Skeletal muscle satellite cell (primary cell): ENCODE results near the gene MSANTD1.

ENCODE experiments used
- H3K27me3 ChIP-seq: 2 replicates; pipeline ENCODE4 v1.7.0; 2013; ENCODE audit warnings: low read length; ENCODE audit not compliant: control insufficient read depth, insufficient read depth
- H3K36me3 ChIP-seq: 2 replicates; pipeline ENCODE4 v1.7.0; 2013; ENCODE audit warnings: mild to moderate bottlenecking, control low read depth, low read length; ENCODE audit not compliant: insufficient read depth
- H3K4me1 ChIP-seq: 2 replicates; pipeline ENCODE4 v1.7.0; 2013; ENCODE audit warnings: low read length; ENCODE audit not compliant: control insufficient read depth, insufficient read depth
- H3K4me2 ChIP-seq: 2 replicates; pipeline ENCODE4 v1.7.0; 2013; ENCODE audit warnings: mild to moderate bottlenecking, low read length
- H3K4me3 ChIP-seq: 2 replicates; pipeline ENCODE4 v1.7.0; 2013; ENCODE audit warnings: low read length
- H3K9ac ChIP-seq: 2 replicates; pipeline ENCODE4 v1.7.0; 2013; ENCODE audit warnings: mild to moderate bottlenecking, low read depth, low read length, moderate library complexity
- H3K9me3 ChIP-seq: replicated peaks from 2 replicates; pipeline ENCODE4 v1.7.0; 2013; ENCODE audit warnings: mild to moderate bottlenecking, control low read depth, low read length

The MSANTD1 gene

GRCh38 chr4:3280466-3280865 lies 31.5 kb downstream of the MSANTD1 start:
- H3K4me2 ChIP-seq = no peak overlapping the region
- H3K27me3 ChIP-seq = peaks cover 15% of the 10 kb centered on the region
- H3K9me3 ChIP-seq = no peaks in the 10 kb centered on the region
- no peaks in the 10 kb centered on the region for H3K36me3 ChIP-seq
- H3K4me3 ChIP-seq = no peak overlapping the region
- no peak overlapping the region for H3K9ac ChIP-seq
- H3K4me1 ChIP-seq = peaks cover 8% of the 10 kb centered on the region

- no peak overlapping the region for H3K4me3 ChIP-seq
- no peaks in the 10 kb centered on the region for H3K4me1 ChIP-seq
- H3K9me3 ChIP-seq = no peaks in the 10 kb centered on the region
- H3K4me2 ChIP-seq = no peak overlapping the region
- H3K9ac ChIP-seq = no peak overlapping the region
- peaks cover 33% of the 10 kb centered on the region for H3K27me3 ChIP-seq
- H3K36me3 ChIP-seq = no peaks in the 10 kb centered on the region
Observed at GRCh38 chr4:3283483-3283882, 34.5 kb downstream of the MSANTD1 start.

GRCh38 chr4:3283916-3284315 lies 35.0 kb downstream of the MSANTD1 start:
- Histone ChIP-seq H3K9ac (no peak overlapping the region), H3K27me3 (peaks cover 33% of the 10 kb centered on the region), H3K4me1 (no peaks in the 10 kb centered on the region)

GRCh38 chr4:3284734-3285557 lies 36.0 kb downstream of the MSANTD1 start:
- Histone ChIP-seq H3K4me2 (no peak overlapping the region), H3K4me1 (no peaks in the 10 kb centered on the region), H3K36me3 (no peaks in the 10 kb centered on the region), H3K4me3 (no peak overlapping the region), H3K9me3 (no peaks in the 10 kb centered on the region), H3K27me3 (peaks cover 33% of the 10 kb centered on the region), H3K9ac (no peak overlapping the region)

More at GRCh38 chr4:3283916-3284315, 35.0 kb downstream of the MSANTD1 start:
- Histone ChIP-seq H3K36me3 (no peaks in the 10 kb centered on the region), H3K4me3 (no peak overlapping the region), H3K9me3 (no peaks in the 10 kb centered on the region), H3K4me2 (no peak overlapping the region)

- Histone ChIP-seq H3K27me3 (peaks cover 33% of the 10 kb centered on the region), H3K4me2 (no peak overlapping the region), H3K4me1 (no peaks in the 10 kb centered on the region), H3K36me3 (no peaks in the 10 kb centered on the region), H3K9ac (no peak overlapping the region), H3K9me3 (no peaks in the 10 kb centered on the region), H3K4me3 (no peak overlapping the region)
Observed at GRCh38 chr4:3285558-3286334, 36.8 kb downstream of the MSANTD1 start.

- Histone ChIP-seq H3K4me2 (no peak overlapping the region), H3K4me1 (peaks cover 3% of the 10 kb centered on the region), H3K9ac (no peak overlapping the region), H3K9me3 (no peaks in the 10 kb centered on the region), H3K27me3 (peaks cover 33% of the 10 kb centered on the region), H3K36me3 (no peaks in the 10 kb centered on the region), H3K4me3 (no peak overlapping the region)
Observed at GRCh38 chr4:3286335-3287175, 37.6 kb downstream of the MSANTD1 start.

- Histone ChIP-seq H3K4me2 (no peak overlapping the region), H3K36me3 (no peaks in the 10 kb centered on the region), H3K9me3 (no peaks in the 10 kb centered on the region), H3K27me3 (peaks cover 33% of the 10 kb centered on the region), H3K4me3 (no peak overlapping the region), H3K4me1 (peaks cover 7% of the 10 kb centered on the region), H3K9ac (no peak overlapping the region)
Observed at GRCh38 chr4:3287271-3287971, 38.5 kb downstream of the MSANTD1 start.

GRCh38 chr4:3287972-3288570 lies 39.1 kb downstream of the MSANTD1 start:
- H3K9me3 ChIP-seq = no peaks in the 10 kb centered on the region
- H3K36me3 ChIP-seq = no peaks in the 10 kb centered on the region
- H3K27me3 ChIP-seq = peaks cover 33% of the 10 kb centered on the region
- H3K4me2 ChIP-seq = no peak overlapping the region
- H3K9ac ChIP-seq = no peak overlapping the region
- no peak overlapping the region for H3K4me3 ChIP-seq
- peaks cover 7% of the 10 kb centered on the region for H3K4me1 ChIP-seq

GRCh38 chr4:3288571-3289094 lies 39.7 kb downstream of the MSANTD1 start:
- H3K9ac ChIP-seq = no peak overlapping the region
- no peaks in the 10 kb centered on the region for H3K9me3 ChIP-seq
- peaks cover 9% of the 10 kb centered on the region for H3K4me1 ChIP-seq
- H3K36me3 ChIP-seq = no peaks in the 10 kb centered on the region
- no peak overlapping the region for H3K4me3 ChIP-seq
- H3K4me2 ChIP-seq = no peak overlapping the region
- H3K27me3 ChIP-seq = peaks cover 29% of the 10 kb centered on the region

GRCh38 chr4:3290476-3290875 lies 41.5 kb downstream of the MSANTD1 start:
- no peak overlapping the region for H3K9ac ChIP-seq
- no peaks in the 10 kb centered on the region for H3K9me3 ChIP-seq
- peaks cover 18% of the 10 kb centered on the region for H3K27me3 ChIP-seq
- H3K4me2 ChIP-seq = no peak overlapping the region
- peaks cover 20% of the 10 kb centered on the region for H3K4me1 ChIP-seq
- H3K36me3 ChIP-seq = no peaks in the 10 kb centered on the region
- H3K4me3 ChIP-seq = no peak overlapping the region
